Glomerular endothelial cell (primary cell): ENCODE measurements around the gene C16orf78. TPM values are rescaled to one million over a fixed set of nuclear protein-coding genes. Genes with fewer than 3 reads are reported as not detected.

Experiments
- DNase-seq: peaks from one replicate; pipeline ENCODE4 v3.0.0-alpha.2; 2011; ENCODE audit warnings: low read depth, low spot score; ENCODE audit errors: extremely low read depth
- total RNA-seq: library from RNA; depleted of rRNA; stranded (reverse); fragments of >200 nt; gene quantifications from 2 replicates; pipeline ENCODE4 v1.2.3, GENCODE V29; 2015

Gene C16orf78
- total RNA-seq, 1 donor from 2014 or later, result not detected

DNA sequence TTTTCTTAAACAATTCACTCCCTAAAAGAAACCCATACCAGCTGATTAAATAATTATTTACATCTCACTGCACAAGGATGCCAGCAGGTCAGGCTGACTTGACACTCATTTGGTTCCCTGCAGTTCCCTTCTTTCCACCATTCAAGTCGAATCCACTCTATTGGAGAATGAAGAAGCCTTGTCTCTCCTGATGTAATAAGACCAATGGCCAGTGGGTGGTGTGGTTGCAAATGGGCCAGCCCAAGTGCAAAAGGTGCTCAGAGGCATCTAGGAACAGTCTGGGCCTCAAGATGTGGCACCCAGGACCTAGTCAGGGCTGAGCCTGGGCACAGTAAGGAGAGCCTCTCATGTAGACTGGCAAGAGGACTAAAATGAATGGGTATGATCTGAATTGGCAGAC lies 9.3 kb downstream of the C16orf78 start:
- no peak for DNase-seq

DNA sequence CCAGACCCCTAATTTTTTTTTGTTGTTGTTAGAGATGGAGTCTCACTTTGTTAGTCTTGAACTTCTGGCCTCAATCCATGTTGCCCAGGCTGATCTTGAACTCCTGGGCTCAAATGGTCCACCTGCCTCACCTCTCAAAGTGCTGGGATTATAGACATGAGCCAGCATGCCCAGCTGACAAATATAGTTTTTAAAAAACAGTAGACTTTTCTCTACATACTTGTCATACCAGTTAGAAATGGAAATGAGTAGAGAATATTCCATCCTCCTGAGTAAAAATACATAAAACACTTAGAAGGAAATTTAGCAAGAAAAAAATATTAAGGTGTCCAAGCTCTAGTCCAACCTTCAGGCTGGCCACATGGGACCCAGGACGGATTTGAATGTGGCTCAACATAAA lies 21.4 kb downstream of the C16orf78 start:
- DNase-seq, result no peak

GRCh38 chr16:49396206-49396720 lies 22.7 kb downstream of the C16orf78 start:
- DNase-seq, result no peak

DNA sequence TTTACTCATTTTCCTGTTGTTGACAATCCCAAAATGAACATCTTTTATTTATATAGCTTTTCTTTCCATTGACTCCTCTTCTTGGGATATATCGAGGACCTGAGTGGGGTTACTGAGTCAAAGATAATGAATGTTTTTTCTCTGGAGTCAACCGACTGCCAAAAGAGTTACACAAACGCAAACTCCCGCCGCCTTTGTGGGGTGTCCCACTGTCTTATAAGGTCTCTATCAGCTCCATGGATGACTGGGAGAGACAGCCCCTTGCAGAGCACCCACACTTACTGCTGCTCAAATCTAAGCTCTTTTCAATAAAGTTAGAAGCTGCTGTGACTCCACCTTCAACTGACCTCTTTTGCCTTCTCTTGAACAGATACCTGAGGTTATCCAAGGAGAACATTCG lies 25.2 kb downstream of the C16orf78 start:
- no peak for DNase-seq

GRCh38 chr16:49399594-49400364 lies 26.2 kb downstream of the C16orf78 start:
- DNase-seq, result no peak

DNA sequence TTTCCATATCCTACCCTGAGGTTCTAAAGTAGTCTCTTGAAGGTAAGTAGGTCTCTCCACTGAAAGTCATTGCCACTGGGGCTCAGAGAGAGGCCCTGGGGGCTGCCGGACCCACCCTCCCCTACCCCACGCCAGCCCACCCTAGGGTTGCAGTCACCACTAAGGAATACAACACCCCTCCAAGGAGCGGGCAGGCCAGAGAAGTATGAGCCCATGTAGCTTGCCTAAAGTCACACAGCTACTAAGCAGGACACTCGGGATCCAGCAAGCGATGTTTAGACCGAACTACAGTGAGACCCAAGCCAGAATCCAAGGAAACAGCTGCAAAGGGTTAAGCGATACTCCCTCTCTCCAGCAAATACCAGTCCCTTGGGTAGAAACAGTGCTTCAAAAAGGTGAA lies 27.0 kb downstream of the C16orf78 start:
- no peak for DNase-seq

DNA sequence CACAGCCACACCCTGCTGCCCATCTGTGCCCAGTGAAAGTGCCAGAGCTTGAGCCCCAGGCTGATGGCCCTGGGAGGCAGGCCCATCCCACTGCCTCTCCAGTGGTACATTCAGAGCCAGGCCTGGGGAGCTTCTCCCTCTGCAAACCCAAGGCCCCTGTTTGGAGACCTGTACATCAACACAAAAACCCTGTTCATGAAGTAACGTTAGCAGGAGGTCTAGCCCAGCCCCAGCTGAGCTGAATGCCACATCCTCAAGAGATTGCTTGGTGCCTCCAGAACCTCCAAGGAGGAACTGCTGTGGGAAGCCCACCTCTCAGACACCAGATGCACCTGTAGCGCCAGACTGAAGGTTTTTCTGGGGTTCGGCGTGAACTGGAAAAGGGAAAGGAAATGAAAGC lies 31.5 kb downstream of the C16orf78 start:
- no peak for DNase-seq

GRCh38 chr16:49405530-49405929 lies 31.9 kb downstream of the C16orf78 start:
- DNase-seq, result no peak

DNA sequence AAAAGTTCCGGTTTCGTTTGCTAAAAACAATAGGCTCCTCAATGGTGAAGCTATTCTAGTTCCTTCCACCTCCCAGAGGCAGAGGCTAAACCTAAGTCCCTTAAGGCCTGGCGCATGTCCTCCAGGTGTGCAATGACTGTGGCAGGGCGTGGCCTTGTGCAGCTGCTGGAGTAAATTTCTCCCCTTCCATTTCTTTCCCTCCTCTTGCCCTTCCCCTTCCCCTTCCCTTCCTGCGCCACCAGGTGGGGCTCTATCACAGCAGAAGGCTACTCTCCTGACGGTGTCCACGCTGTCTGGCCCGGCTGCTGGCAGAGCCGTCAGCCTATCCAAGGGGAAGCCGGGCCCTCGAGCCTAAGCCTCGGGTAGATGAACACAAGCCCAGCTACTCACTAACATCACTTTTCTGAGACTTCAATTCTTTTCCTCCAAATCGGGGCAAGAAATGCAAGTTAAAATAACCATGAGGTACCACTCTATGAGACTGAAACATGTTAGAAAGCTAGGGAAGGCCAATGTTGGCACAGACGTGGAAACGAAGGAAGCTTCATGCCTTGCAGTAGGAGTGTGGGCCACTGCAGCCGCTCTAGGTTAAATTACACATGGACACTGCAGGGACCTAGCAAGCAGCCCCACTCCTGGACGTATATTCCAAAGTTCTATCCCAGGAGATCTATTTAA lies 34.4 kb downstream of the C16orf78 start:
- peak; percentile 9 for DNase-seq

- no peak for DNase-seq
These were observed 35.5 kb downstream of the C16orf78 start for GRCh38 chr16:49409121-49409520.

- no peak for DNase-seq
These were observed 36.6 kb downstream of the C16orf78 start for GRCh38 chr16:49410226-49410625.

DNA sequence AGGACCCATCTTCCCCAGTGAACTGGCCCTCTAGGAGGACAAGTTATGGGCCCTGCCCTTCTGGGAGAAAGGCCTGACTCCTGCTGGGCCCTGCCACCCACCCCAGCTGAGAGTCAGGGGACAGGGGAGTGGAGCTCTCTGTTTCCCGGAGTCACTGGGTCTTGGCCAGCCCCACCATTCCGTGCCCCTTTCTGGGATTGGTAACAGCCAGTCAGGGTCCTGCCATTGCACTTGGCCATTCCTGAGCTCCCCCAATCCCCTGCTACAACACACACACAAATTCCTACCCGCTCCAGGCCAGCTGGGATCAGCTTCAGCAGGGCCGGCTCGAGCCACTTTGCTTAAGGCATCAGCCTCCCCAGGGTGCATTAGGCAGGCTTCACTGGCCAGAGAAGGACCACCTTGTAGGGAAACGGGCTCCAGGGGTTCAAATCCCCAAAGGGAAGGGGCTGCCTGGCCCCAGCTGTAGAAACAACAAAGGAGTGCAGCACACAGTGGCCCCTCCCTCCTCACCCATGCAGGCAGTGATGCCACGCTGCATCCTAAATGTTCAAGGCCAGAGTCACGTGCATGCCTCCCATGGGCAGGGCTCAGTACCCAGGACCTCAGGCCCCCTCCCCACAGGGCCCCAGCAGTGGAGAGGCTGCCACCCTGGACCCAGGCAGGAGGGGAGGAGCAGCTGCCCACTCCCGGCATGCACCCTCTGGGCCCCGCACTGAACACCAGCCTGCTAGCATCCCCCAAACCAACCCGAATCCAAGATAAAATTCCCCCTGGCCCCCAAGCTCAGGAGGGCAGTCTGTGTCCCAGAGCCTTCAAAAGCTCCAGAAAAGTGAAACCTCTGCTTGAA lies 37.7 kb downstream of the C16orf78 start:
- no peak for DNase-seq

GRCh38 chr16:49414671-49415070 lies 41.1 kb downstream of the C16orf78 start:
- no peak for DNase-seq

DNA sequence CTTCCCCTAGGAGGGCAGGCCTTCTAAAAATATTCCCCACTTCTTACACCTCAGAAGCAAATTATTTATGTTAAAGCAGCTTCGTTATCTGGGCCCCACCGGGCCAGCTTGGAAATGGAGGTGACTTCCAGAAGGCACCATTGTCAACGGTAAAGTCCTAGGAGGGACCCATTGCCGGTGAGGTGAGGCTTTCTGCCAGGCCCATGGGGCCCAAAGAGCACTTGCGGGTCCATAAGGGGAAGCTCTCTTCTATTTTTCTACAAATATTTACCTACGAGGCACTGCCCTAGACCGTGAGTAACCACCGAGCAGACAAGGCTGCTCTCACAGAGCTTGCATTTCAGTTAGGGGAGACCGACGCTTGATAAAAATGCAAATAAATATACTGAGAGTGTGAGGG lies 41.5 kb downstream of the C16orf78 start:
- no peak for DNase-seq

DNA sequence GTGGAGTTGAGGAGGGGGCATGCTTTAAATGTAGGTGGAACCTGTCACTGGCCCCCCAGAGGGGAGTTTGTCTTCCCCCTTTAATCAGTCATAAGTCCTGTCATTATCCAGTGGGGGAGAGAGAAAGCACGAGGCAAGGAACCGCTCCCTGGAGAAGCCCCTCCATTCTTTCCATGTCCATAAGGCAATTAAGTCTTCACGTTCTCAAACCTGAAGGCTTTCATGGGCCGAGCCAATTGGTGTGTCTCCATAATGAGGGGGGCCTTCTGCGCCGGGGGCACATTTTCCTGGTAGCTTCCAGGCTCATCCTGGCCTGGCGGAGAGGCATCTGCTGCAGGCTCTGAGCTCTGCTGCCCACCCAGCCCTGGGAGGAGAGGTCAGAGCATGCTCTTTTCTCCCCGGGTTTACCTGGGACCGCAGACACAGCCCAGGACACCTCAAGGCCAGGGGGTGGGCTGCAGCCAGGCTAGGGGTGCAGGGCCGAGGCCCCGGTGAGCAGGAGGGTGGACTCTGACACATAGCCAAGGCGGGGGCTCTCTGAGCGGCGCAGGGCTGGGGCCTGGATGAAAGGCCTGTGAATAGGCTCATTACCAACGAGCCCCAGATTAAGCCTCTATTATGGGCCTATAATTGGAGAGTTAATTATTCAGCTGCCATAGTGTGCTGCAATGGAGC lies 42.5 kb downstream of the C16orf78 start:
- no peak for DNase-seq

GRCh38 chr16:49417354-49417753 lies 43.8 kb downstream of the C16orf78 start:
- DNase-seq, result no peak

DNA sequence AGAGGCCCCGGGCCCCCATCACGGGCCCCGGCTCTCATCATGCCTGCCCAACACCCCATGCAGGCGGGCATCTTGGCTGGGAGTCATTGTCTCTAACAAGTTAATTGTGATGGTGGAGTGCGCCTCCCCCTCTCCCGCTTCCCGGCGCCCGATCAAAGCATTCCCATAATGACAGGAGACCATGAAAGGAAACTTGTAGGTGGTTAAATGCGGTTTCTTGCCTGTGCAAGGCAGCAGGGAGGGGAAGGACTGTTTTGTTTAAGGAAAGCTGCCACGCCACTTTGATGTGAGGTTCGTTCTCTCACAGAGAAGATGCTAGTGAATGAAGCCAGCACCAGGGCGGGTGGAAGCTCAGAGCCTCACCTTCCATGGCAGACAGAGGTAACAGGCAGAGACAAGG lies 45.4 kb downstream of the C16orf78 start:
- no peak for DNase-seq

GRCh38 chr16:49419862-49420261 lies 46.3 kb downstream of the C16orf78 start:
- DNase-seq, result no peak

- no peak for DNase-seq
These were observed 49.3 kb downstream of the C16orf78 start for GRCh38 chr16:49422896-49423295.

- no peak for DNase-seq
These were observed 51.4 kb downstream of the C16orf78 start for GRCh38 chr16:49424961-49425360.

GRCh38 chr16:49427771-49428170 lies 54.2 kb downstream of the C16orf78 start:
- no peak for DNase-seq
